ENCODE measurements around the gene CREBBP.

The CREBBP gene

GRCh38 chr16:3701531-3701930 is 179.0 kb downstream of the CREBBP start:
- DNase-seq = no peak

GRCh38 chr16:3698941-3699340 is 181.6 kb downstream of the CREBBP start:
- DNase-seq = no peak

- DNase-seq = no peak
These were observed 183.9 kb downstream of the CREBBP start for GRCh38 chr16:3696425-3697218.

- no peak for DNase-seq
These were observed 184.7 kb downstream of the CREBBP start for GRCh38 chr16:3695610-3696369.

- DNase-seq = no peak
These were observed 186.5 kb downstream of the CREBBP start for GRCh38 chr16:3694051-3694450.

- DNase-seq = no peak
These were observed 188.8 kb downstream of the CREBBP start for GRCh38 chr16:3691761-3692160.

- no peak for DNase-seq
These were observed 189.4 kb downstream of the CREBBP start for GRCh38 chr16:3690980-3691720.

- peak; percentile 81 for DNase-seq
These were observed 190.0 kb downstream of the CREBBP start for GRCh38 chr16:3690470-3690928.

GRCh38 chr16:3689731-3690130 is 190.8 kb downstream of the CREBBP start:
- no peak for DNase-seq

- DNase-seq = no peak
These were observed 192.7 kb downstream of the CREBBP start for GRCh38 chr16:3687792-3688191.

- DNase-seq = no peak
These were observed 193.5 kb downstream of the CREBBP start for GRCh38 chr16:3687021-3687420.

GRCh38 chr16:3681206-3681605 is 199.3 kb downstream of the CREBBP start:
- no peak for DNase-seq

- no peak for DNase-seq
These were observed 202.5 kb downstream of the CREBBP start for GRCh38 chr16:3677994-3678393.

- DNase-seq = no peak
These were observed 204.8 kb downstream of the CREBBP start for GRCh38 chr16:3675601-3676130.

Measured in activated CD4-positive, CD25-positive, alpha-beta regulatory T cell treated with anti-CD3 and anti-CD28 coated beads, Interleukin-2, amount 50 U/mL, for 72 hours (primary cell).